ENCODE data around the gene DLG2.

The DLG2 gene

GRCh38 chr11:84061726-84062125 lies 1565.4 kb downstream of the DLG2 start:
- H3K36me3 ChIP-seq, result no peaks in the 10 kb centered on the region
- H3K9me3 ChIP-seq (ENCODE audit: severe bottlenecking), result no peaks in the 10 kb centered on the region
- H3K27me3 ChIP-seq (ENCODE audit: insufficient read depth, low read depth, severe bottlenecking), result no peaks in the 10 kb centered on the region
- TF ChIP-seq CTCF (IDR thresholded peaks at IDR 0.05; ENCODE audit: low read depth, low read length), result no peak
- no peak overlapping the region for H3K27ac ChIP-seq
- H3K4me3 ChIP-seq (ENCODE audit: low read depth, low read length), result no peak overlapping the region
- DNase-seq, result no peak

- Histone ChIP-seq H3K9me3 (ENCODE audit: severe bottlenecking) (no peaks in the 10 kb centered on the region), H3K36me3 (no peaks in the 10 kb centered on the region), H3K4me3 (ENCODE audit: low read depth, low read length) (no peak overlapping the region), H3K27ac (no peak overlapping the region), H3K27me3 (ENCODE audit: insufficient read depth, low read depth, severe bottlenecking) (no peaks in the 10 kb centered on the region)
- DNase-seq, result no peak
- no peak for TF ChIP-seq CTCF (IDR thresholded peaks at IDR 0.05; ENCODE audit: low read depth, low read length)
Measured at GRCh38 chr11:84056653-84057376, 1570.3 kb downstream of the DLG2 start.

GRCh38 chr11:84045146-84045545 lies 1582.0 kb downstream of the DLG2 start:
- no peaks in the 10 kb centered on the region for H3K9me3 ChIP-seq (ENCODE audit: severe bottlenecking)
- H3K4me3 ChIP-seq (ENCODE audit: low read depth, low read length), result no peak overlapping the region
- no peaks in the 10 kb centered on the region for H3K27me3 ChIP-seq (ENCODE audit: insufficient read depth, low read depth, severe bottlenecking)
- no peak for TF ChIP-seq CTCF (IDR thresholded peaks at IDR 0.05; ENCODE audit: low read depth, low read length)
- DNase-seq, result no peak
- H3K27ac ChIP-seq, result no peak overlapping the region
- no peaks in the 10 kb centered on the region for H3K36me3 ChIP-seq

- Histone ChIP-seq H3K4me3 (ENCODE audit: low read depth, low read length) (no peak overlapping the region), H3K27me3 (ENCODE audit: insufficient read depth, low read depth, severe bottlenecking) (no peaks in the 10 kb centered on the region), H3K9me3 (ENCODE audit: severe bottlenecking) (no peaks in the 10 kb centered on the region), H3K27ac (no peak overlapping the region), H3K36me3 (no peaks in the 10 kb centered on the region)
- TF ChIP-seq CTCF (IDR thresholded peaks at IDR 0.05; ENCODE audit: low read depth, low read length), result no peak
- no peak for DNase-seq
Measured at GRCh38 chr11:84044706-84045105, 1582.4 kb downstream of the DLG2 start.

GRCh38 chr11:84036664-84037194 lies 1590.4 kb downstream of the DLG2 start:
- no peak for DNase-seq
- H3K27ac ChIP-seq, result no peak overlapping the region
- H3K4me3 ChIP-seq (ENCODE audit: low read depth, low read length), result no peak overlapping the region
- H3K36me3 ChIP-seq, result no peaks in the 10 kb centered on the region
- TF ChIP-seq CTCF (IDR thresholded peaks at IDR 0.05; ENCODE audit: low read depth, low read length), result no peak
- H3K9me3 ChIP-seq (ENCODE audit: severe bottlenecking), result no peaks in the 10 kb centered on the region
- H3K27me3 ChIP-seq (ENCODE audit: insufficient read depth, low read depth, severe bottlenecking), result no peaks in the 10 kb centered on the region

GRCh38 chr11:84035645-84036044 lies 1591.5 kb downstream of the DLG2 start:
- TF ChIP-seq CTCF (IDR thresholded peaks at IDR 0.05; ENCODE audit: low read depth, low read length), result no peak
- H3K9me3 ChIP-seq (ENCODE audit: severe bottlenecking), result no peaks in the 10 kb centered on the region
- H3K27me3 ChIP-seq (ENCODE audit: insufficient read depth, low read depth, severe bottlenecking), result no peaks in the 10 kb centered on the region
- no peaks in the 10 kb centered on the region for H3K36me3 ChIP-seq
- DNase-seq, result no peak
- H3K27ac ChIP-seq, result no peak overlapping the region
- H3K4me3 ChIP-seq (ENCODE audit: low read depth, low read length), result no peak overlapping the region

Measured in WERI-Rb-1 (cell line).